ENCODE measurements around the gene RUNDC3A. TPM values are rescaled to one million over a fixed set of nuclear protein-coding genes. Genes with fewer than 3 reads are reported as not detected.
"Not testable (repeated sequence)": the region's sequence is repeated elsewhere in the genome, so short reads cannot be mapped to it uniquely, and the experiment has no call there.

RUNDC3A gene
- total RNA-seq, 1 donor from 2014 or later, result 0.41 TPM

- Histone ChIP-seq H3K36me3 (no peaks in the 10 kb centered on the region), H3K4me1 (peaks cover 50% of the 10 kb centered on the region), H3K27ac (replicated peaks) (peak overlapping the region; percentile 96), H3K4me3 (no peak overlapping the region), H3K9me3 (replicated peaks) (no peaks in the 10 kb centered on the region), H3K27me3 (ENCODE audit: low read depth) (no peaks in the 10 kb centered on the region)
- intact Hi-C loops (cut with micrococcal nuclease), result no loop called here
- DNase-seq, result no peak
- TF ChIP-seq, protein P1, sequence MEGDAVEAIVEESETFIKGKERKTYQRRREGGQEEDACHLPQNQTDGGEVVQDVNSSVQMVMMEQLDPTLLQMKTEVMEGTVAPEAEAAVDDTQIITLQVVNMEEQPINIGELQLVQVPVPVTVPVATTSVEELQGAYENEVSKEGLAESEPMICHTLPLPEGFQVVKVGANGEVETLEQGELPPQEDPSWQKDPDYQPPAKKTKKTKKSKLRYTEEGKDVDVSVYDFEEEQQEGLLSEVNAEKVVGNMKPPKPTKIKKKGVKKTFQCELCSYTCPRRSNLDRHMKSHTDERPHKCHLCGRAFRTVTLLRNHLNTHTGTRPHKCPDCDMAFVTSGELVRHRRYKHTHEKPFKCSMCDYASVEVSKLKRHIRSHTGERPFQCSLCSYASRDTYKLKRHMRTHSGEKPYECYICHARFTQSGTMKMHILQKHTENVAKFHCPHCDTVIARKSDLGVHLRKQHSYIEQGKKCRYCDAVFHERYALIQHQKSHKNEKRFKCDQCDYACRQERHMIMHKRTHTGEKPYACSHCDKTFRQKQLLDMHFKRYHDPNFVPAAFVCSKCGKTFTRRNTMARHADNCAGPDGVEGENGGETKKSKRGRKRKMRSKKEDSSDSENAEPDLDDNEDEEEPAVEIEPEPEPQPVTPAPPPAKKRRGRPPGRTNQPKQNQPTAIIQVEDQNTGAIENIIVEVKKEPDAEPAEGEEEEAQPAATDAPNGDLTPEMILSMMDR (IDR thresholded peaks at IDR 0.05; ENCODE audit: borderline replicate concordance), result no peak
Observed at GRCh38 chr17:44327715-44328449, 19.5 kb downstream of the RUNDC3A start.

DNA sequence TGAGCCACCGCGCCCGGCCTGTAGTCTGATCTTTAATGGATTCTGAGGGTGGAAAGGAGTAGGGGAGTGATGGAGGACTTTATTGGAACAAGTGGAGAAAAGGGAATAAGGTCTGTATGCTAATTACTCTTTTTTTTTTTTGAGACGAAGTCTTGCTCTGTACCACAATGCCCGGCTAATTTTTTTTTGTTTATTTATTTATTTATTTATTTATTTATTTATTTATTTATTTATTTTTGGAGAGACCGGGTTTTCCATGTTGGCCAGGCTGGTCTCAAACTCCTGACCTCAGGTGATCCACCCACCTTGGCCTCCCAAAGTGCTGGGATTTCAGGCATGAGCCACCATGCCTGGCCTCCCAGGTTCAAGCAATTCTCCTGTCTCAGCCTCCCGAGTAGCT is 21.1 kb downstream of the RUNDC3A start:
- DNase-seq; intact Hi-C loops (cut with micrococcal nuclease); H3K4me3 ChIP-seq; H3K27ac ChIP-seq (replicated peaks); H3K9me3 ChIP-seq (replicated peaks); H3K36me3 ChIP-seq; H3K27me3 ChIP-seq (ENCODE audit: low read depth): not testable (repeated sequence)
- peaks cover 33% of the 10 kb centered on the region for H3K4me1 ChIP-seq

DNA sequence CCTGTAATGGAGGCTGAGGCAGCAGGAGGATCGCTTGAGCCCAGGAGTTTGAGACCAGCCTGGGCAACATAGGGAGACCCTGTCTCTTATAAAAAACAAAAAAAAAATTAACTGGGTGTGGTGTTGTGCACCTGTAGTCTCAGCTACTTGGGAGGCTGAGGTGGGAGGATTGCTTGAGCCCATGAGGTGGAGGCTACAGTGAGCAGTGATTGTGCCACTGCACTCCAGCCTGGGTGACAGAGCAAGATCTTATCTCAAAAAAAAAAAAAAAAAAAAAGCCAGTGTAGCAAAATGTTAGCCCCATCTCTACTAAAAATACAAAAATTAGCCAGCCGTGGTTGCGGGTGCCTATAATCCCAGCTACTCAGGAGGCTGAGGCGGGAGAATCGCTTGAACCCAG is 21.9 kb downstream of the RUNDC3A start:
- not testable (repeated sequence) for H3K9me3 ChIP-seq (replicated peaks); H3K36me3 ChIP-seq; DNase-seq; H3K27ac ChIP-seq (replicated peaks); H3K27me3 ChIP-seq (ENCODE audit: low read depth); H3K4me3 ChIP-seq
- intact Hi-C loops (cut with micrococcal nuclease), result loop anchor here (5.0 kb wide), 1 partner anchor 118 kb away; no protein-coding TSS in a partner anchor
- H3K4me1 ChIP-seq, result peaks cover 28% of the 10 kb centered on the region

GRCh38 chr17:44331249-44331760 is 22.9 kb downstream of the RUNDC3A start:
- Histone ChIP-seq H3K27ac (replicated peaks) (peak overlapping the region; percentile 47), H3K9me3 (replicated peaks) (no peaks in the 10 kb centered on the region), H3K27me3 (ENCODE audit: low read depth) (peaks cover 1% of the 10 kb centered on the region), H3K36me3 (no peaks in the 10 kb centered on the region), H3K4me1 (peaks cover 18% of the 10 kb centered on the region), H3K4me3 (no peak overlapping the region)
- intact Hi-C loops (cut with micrococcal nuclease), result loop anchor here (5.0 kb wide), 1 partner anchor 119 kb away; no protein-coding TSS in a partner anchor
- no peak for DNase-seq
- TF ChIP-seq, protein P1 (IDR thresholded peaks at IDR 0.05; ENCODE audit: borderline replicate concordance), result peak; percentile 85

DNA sequence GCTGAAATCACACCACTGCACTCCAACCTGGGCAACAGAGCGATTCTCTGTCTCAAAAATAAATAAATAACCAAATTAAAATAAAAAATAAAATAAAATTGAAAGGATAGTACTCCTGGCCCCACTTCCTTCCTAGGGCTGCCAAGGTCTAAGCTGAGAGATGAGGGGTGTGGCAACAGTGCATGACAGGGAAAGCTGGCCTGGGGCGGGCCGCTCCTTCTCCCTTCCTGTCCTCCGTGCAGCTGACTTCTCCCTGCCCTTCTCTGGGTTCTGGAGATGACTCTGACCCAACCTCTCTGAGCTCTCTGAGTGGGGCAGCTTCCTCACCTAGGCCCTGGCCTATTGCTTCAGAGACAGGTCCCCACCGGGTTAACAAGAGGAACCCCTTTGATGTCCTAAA is 25.0 kb downstream of the RUNDC3A start:
- intact Hi-C loops (cut with micrococcal nuclease), result loop anchor here (5.0 kb wide), 1 partner anchor 121 kb away; no protein-coding TSS in a partner anchor
- no peak for DNase-seq
- TF ChIP-seq, protein P1 (IDR thresholded peaks at IDR 0.05; ENCODE audit: borderline replicate concordance), result no peak

DNA sequence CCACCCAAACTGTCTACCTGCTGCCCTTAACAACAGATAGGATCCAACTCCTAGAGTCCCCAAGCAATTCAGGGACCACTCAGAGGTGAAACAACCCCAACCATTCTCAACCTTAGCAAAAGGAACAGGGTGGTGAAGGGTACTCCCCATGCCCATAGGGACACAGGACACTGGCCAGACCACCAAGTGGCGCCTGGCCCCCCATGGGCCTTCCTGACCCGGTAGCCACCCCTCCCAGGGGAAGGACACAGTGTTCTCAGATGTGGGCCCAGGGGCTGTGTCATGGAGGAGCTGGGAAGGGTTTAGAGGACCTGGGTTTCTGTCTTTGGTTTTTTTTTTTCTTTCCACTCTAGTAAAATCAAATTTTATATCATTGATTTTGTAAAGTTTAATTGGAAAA is 25.9 kb downstream of the RUNDC3A start:
- Histone ChIP-seq H3K36me3 (no peaks in the 10 kb centered on the region), H3K4me3 (no peak overlapping the region), H3K27ac (replicated peaks) (no peak overlapping the region), H3K27me3 (ENCODE audit: low read depth) (peaks cover 8% of the 10 kb centered on the region), H3K9me3 (replicated peaks) (no peaks in the 10 kb centered on the region), H3K4me1 (peaks cover 21% of the 10 kb centered on the region)
- intact Hi-C loops (cut with micrococcal nuclease), result loop anchor here (5.0 kb wide), 1 partner anchor 122 kb away; no protein-coding TSS in a partner anchor
- TF ChIP-seq, protein P1 (IDR thresholded peaks at IDR 0.05; ENCODE audit: borderline replicate concordance), result no peak
- no peak for DNase-seq

More for the DNA sequence above, 25.0 kb downstream of the RUNDC3A start:
- peaks cover 15% of the 10 kb centered on the region for H3K4me1 ChIP-seq
- no peaks in the 10 kb centered on the region for H3K9me3 ChIP-seq (replicated peaks)
- no peak overlapping the region for H3K4me3 ChIP-seq
- peaks cover 8% of the 10 kb centered on the region for H3K27me3 ChIP-seq (ENCODE audit: low read depth)
- H3K36me3 ChIP-seq, result no peaks in the 10 kb centered on the region
- no peak overlapping the region for H3K27ac ChIP-seq (replicated peaks)
